ACC112 (cell line): ENCODE results near the gene FST.
A peak's percentile ranks its signal among the peaks of the same experiment; 100 is the strongest.

ENCODE experiments used
- H2AFZ ChIP-seq: fragments of 200-600 bp; sonication (generic); one replicate; pipeline ENCODE4 v1.6.0; 2017; ENCODE audit warnings: antibody characterized with exemption, low read length; ENCODE audit not compliant: unreplicated experiment
- H3K27ac ChIP-seq: fragments of 200-600 bp; sonication (generic); 2 replicates; pipeline ENCODE4 v1.5.1; 2014; ENCODE audit warnings: low read depth, mild to moderate bottlenecking, antibody characterized with exemption, low read length, moderate library complexity
- H3K27me3 ChIP-seq: fragments of 200-600 bp; sonication (generic); 2 replicates; pipeline ENCODE4 v1.6.1; 2014; ENCODE audit warnings: mild to moderate bottlenecking, antibody characterized with exemption, low read length, moderate library complexity, mixed read lengths; ENCODE audit not compliant: insufficient read depth
- H3K36me3 ChIP-seq: fragments of 200-600 bp; sonication (generic); 2 replicates; pipeline ENCODE4 v1.6.1; 2016; ENCODE audit warnings: mild to moderate bottlenecking, antibody characterized with exemption, low read length, moderate library complexity, mixed read lengths; ENCODE audit not compliant: insufficient read depth
- H3K4me1 ChIP-seq: fragments of 200-600 bp; sonication (generic); one replicate; pipeline ENCODE4 v1.6.1; 2016; ENCODE audit warnings: low read length, mixed read lengths; ENCODE audit not compliant: insufficient read depth, unreplicated experiment, control insufficient read depth
- H3K4me3 ChIP-seq: fragments of 200-600 bp; sonication (generic); 2 replicates; pipeline ENCODE4 v1.5.1; 2014; ENCODE audit warnings: mild to moderate bottlenecking, low read depth, low read length
- H3K79me2 ChIP-seq: fragments of 200-600 bp; sonication (generic); one replicate; pipeline ENCODE4 v1.6.0; 2016; ENCODE audit warnings: low read length; ENCODE audit not compliant: control insufficient read depth, unreplicated experiment, insufficient read depth

Gene FST

GRCh38 chr5:53475320-53475719, 5.1 kb upstream of the FST start:
- no peaks in the 10 kb centered on the region for H3K36me3 ChIP-seq
- H3K4me3 ChIP-seq = no peak overlapping the region
- no peaks in the 10 kb centered on the region for H3K27me3 ChIP-seq
- peaks cover 4% of the 10 kb centered on the region for H3K4me1 ChIP-seq
- no peaks in the 10 kb centered on the region for H3K79me2 ChIP-seq
- H2AFZ ChIP-seq = no peak overlapping the region
- no peak overlapping the region for H3K27ac ChIP-seq

- H3K79me2 ChIP-seq = peaks cover 3% of the 10 kb centered on the region
- no peak overlapping the region for H2AFZ ChIP-seq
- H3K27ac ChIP-seq = no peak overlapping the region
- H3K4me3 ChIP-seq = no peak overlapping the region
- H3K27me3 ChIP-seq = no peaks in the 10 kb centered on the region
- no peaks in the 10 kb centered on the region for H3K4me1 ChIP-seq
- H3K36me3 ChIP-seq = no peaks in the 10 kb centered on the region
These were observed 4.4 kb upstream of the FST start for GRCh38 chr5:53476019-53476418.

- no peaks in the 10 kb centered on the region for H3K27me3 ChIP-seq
- H3K4me3 ChIP-seq = no peak overlapping the region
- H2AFZ ChIP-seq = no peak overlapping the region
- no peak overlapping the region for H3K27ac ChIP-seq
- H3K4me1 ChIP-seq = no peaks in the 10 kb centered on the region
- H3K36me3 ChIP-seq = no peaks in the 10 kb centered on the region
- H3K79me2 ChIP-seq = peaks cover 3% of the 10 kb centered on the region
These were observed 3.6 kb upstream of the FST start for GRCh38 chr5:53476531-53477480.

DNA sequence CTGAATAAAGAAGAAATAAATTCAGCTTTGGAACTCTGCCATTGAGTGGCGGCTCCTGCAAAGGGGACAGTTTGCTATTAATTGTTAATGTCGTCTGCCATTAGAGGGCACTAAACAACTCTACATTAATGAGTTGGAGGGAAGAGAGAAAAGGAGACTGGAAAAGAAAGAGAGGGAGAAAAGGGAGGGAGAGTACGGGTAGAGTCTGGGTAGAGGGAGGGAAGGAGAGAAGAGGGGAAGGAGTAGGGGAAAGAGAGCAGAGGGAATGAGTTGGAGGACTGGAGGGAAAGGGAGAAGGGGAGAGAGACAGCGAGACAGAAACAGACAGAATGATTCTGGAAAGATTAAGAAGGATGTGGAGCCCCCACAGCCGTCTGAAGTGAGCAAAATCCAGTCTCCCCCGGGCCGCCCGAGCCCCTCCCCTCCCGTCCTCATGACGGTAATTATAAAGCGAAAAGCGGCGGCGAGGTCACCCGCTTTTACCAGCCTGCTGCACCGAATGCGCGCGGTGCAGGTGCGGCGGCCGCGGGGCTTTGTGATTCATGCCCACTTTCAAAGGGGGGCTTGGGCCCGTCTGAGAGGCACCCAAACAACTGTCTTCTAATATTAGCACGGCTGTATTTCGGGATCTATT, 1.9 kb upstream of the FST start:
- Histone ChIP-seq H3K4me3 (peak overlapping the region; percentile 84), H2AFZ (no peak overlapping the region), H3K4me1 (peaks cover 4% of the 10 kb centered on the region), H3K27me3 (no peaks in the 10 kb centered on the region), H3K27ac (no peak overlapping the region), H3K79me2 (peaks cover 3% of the 10 kb centered on the region), H3K36me3 (no peaks in the 10 kb centered on the region)

- H3K4me3 ChIP-seq = peak overlapping the region; percentile 84
- peaks cover 3% of the 10 kb centered on the region; the same call in 1 of the 2 replicates for H3K36me3 ChIP-seq
- peak overlapping the region; percentile 95 for H2AFZ ChIP-seq
- no peaks in the 10 kb centered on the region for H3K27me3 ChIP-seq
- peaks cover 4% of the 10 kb centered on the region for H3K4me1 ChIP-seq
- H3K27ac ChIP-seq = no peak overlapping the region
- peaks cover 3% of the 10 kb centered on the region for H3K79me2 ChIP-seq
These were observed 1.3 kb upstream of the FST start for GRCh38 chr5:53479045-53479589.

DNA sequence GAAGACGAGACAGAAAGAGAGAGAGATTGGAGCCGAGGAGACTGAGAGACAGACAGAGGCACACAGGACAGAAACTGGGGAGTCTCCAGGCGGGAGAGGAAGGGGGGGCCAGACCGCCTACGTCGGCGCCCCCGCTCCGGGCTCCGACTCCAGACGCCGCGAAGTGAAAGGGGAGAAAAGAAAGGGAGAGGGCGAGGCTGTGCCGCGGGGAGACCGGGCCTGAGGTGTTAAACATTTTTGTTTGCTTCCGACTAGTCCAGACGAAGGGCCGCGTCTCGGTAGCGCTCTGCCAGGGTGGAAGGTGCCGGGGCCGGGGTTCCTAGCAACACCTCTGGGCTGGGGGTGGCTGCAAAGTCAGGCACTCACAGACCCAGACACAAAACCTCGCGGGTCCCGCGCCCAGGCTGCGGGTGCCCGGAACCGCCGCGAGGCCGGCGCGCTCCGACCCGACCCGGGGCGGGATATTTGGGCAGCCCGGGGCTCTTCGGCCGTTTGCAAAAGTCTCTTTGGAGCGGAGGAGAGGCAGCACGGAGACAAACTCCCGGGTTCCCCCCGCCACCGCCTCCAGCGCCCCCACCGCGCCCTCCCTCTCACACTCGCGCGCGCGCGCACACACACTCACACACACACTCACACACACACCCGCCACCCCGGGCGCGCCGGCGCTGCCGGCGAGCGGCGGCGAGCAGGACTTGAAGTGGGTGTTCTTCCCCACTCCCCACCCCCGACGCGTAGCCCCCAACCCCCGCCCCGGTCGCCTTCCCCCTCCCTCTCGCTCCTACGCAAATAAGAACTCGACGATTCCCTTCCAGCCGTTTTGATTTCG, 626 bp upstream of the FST start:
- Histone ChIP-seq H3K4me3 (peak overlapping the region; percentile 84), H3K36me3 (peaks cover 6% of the 10 kb centered on the region; the same call in 1 of the 2 replicates), H2AFZ (peak overlapping the region; percentile 95), H3K79me2 (peaks cover 3% of the 10 kb centered on the region), H3K27me3 (no peaks in the 10 kb centered on the region), H3K4me1 (peaks cover 4% of the 10 kb centered on the region), H3K27ac (no peak overlapping the region)

DNA sequence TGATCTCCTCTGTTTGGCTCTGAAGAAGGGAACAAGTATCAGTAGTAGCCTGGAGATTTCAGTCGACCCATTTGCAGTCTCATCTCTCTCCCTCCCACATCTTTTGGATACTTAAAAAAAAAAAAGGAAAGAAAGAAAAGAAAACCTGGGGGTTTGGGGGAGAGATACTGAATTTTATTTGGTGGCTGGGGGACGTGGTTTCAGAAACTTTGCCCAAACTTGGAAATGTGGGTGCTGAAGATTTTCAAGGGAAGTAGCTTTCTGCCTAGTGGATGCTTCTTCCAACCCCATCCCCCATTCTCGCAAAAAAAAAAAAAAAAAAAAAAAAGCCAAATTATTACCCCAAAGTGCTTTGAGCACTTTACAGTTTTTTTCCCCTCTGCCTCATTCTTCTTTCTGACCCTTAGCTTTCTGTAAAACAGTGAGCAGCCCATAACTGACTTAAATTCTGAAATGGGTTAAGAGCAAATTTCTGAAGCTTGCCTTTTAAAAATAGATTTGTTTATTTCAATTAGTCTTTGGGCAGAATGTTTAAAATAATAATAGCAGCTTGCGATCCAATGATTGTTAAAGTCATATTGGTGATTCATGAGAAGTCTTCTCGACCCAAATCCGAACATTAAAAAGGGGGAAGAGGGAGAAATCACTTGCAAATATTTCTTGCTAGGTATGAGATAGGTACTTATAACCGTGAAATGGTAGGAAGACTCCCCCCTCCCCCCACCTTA, 894 bp downstream of the FST start:
- peaks cover 4% of the 10 kb centered on the region for H3K4me1 ChIP-seq
- peaks cover 6% of the 10 kb centered on the region; the same call in 1 of the 2 replicates for H3K36me3 ChIP-seq
- H2AFZ ChIP-seq = peak overlapping the region; percentile 88
- H3K27ac ChIP-seq = peak overlapping the region; percentile 17
- H3K27me3 ChIP-seq = no peaks in the 10 kb centered on the region
- peaks cover 3% of the 10 kb centered on the region for H3K79me2 ChIP-seq
- H3K4me3 ChIP-seq = peak overlapping the region; percentile 84

DNA sequence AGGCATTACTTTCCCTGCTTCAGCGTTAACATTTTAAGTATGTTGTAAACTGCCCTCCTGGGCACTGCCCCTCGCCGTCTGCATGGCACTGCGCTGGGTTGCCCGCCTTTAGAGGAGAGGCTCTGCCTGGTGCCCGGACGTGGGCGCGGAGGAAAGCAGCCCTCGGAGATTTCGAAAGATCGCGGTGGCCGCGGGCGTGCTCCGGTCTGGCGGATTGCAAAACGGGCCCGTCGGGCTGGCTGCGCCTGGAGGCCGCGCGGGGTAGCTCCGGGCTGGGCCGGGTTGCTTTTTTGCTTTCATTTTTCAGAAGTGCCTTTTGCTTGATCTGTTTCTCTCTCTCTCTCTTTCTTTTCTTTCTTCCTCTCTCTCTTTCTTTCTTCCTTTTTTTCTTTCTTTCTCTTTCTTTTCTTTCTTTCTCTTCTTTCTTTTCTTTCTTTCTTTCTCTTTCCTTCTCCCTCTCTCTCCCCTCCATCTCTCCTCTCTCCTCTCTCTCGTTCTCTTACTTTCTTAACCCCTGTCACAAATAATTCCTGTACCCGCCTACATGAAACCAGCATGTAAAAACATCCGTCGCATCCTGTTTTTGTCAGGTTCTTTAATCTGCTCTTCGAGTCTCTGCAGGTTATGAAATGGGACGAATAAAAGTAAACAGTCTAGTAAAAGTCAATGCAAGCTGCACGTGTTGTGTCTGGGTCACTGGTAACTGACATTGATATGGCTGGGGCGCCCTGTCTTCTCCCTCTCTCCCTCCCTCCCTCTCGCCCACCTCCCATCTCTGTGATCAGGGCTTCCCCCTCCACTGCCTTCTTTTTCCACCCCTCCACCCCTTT, 1.7 kb downstream of the FST start:
- peaks cover 6% of the 10 kb centered on the region; the same call in 1 of the 2 replicates for H3K36me3 ChIP-seq
- H2AFZ ChIP-seq = peak overlapping the region; percentile 57
- H3K79me2 ChIP-seq = peaks cover 3% of the 10 kb centered on the region
- no peaks in the 10 kb centered on the region for H3K27me3 ChIP-seq
- peaks cover 4% of the 10 kb centered on the region for H3K4me1 ChIP-seq
- H3K4me3 ChIP-seq = peak overlapping the region; percentile 84
- peak overlapping the region; percentile 17 for H3K27ac ChIP-seq
